Measurements from ENCODE around the gene HNF4A. TPM values are rescaled to one million over a fixed set of nuclear protein-coding genes. Genes with fewer than 3 reads are reported as not detected.
A peak's percentile ranks its signal among the peaks of the same experiment; 100 is the strongest.

Gene HNF4A
- total and polyA plus RNA-seq, 2 of the 13 experiments (the other 11 are each of a cell fraction or from before 2014, with no cell fraction given): 80.9 to 169 TPM

GRCh38 chr20:44310664-44311639, 44.5 kb upstream of the HNF4A start, which contains the start of gene FITM2 (continued):
- TF ChIP-seq JUND (CRISPR knock-in tag; IDR thresholded peaks at IDR 0.05) (no peak; the same call in 1 of the 2 replicates), ZBTB3 (CRISPR knock-in tag; IDR thresholded peaks at IDR 0.05; ENCODE audit: borderline replicate concordance, low read depth) (no peak), AHR (CRISPR knock-in tag; IDR thresholded peaks at IDR 0.05) (peak; percentile 97), ZMYM4 (CRISPR knock-in tag; IDR thresholded peaks at IDR 0.05) (peak; percentile 99), NCOA1 (CRISPR knock-in tag; IDR thresholded peaks at IDR 0.05) (peak; percentile 77; the same call in 1 of the 2 replicates), FOXK1 (CRISPR knock-in tag; IDR thresholded peaks at IDR 0.05; ENCODE audit: borderline replicate concordance, low read depth) (peak; percentile 95), ARID5B (CRISPR knock-in tag; IDR thresholded peaks at IDR 0.05) (peak; percentile 89), HOXA3 (CRISPR knock-in tag; IDR thresholded peaks at IDR 0.05) (peak; percentile 95), HDAC1 (CRISPR knock-in tag; IDR thresholded peaks at IDR 0.05) (peak; percentile 95), NFYC (CRISPR knock-in tag; IDR thresholded peaks at IDR 0.05) (peak; percentile 62), NR2F6 (IDR thresholded peaks at IDR 0.05) (no peak), NR2F6 (CRISPR knock-in tag; IDR thresholded peaks at IDR 0.05) (peak; percentile 76), TGIF2 (CRISPR knock-in tag; IDR thresholded peaks at IDR 0.05) (peak; percentile 90), RNF2 (conservative IDR thresholded peaks at IDR 0.05; ENCODE audit: low read depth) (peak; percentile 95), XRCC5 (optimal IDR thresholded peaks at IDR 0.05; ENCODE audit: low read length) (peak; percentile 99), ZNF235 (CRISPR knock-in tag; IDR thresholded peaks at IDR 0.05; ENCODE audit: borderline replicate concordance) (peak; percentile 93; the same call in 1 of the 2 replicates), TCF7 (IDR thresholded peaks at IDR 0.05; ENCODE audit: low read depth) (no peak), ZKSCAN8 (CRISPR knock-in tag; IDR thresholded peaks at IDR 0.05; ENCODE audit: borderline replicate concordance) (peak; percentile 94; the same call in 1 of the 2 replicates), CBX2 (IDR thresholded peaks at IDR 0.05; ENCODE audit: low read depth, low read length) (no peak), CBX2 (CRISPR knock-in tag; IDR thresholded peaks at IDR 0.05; ENCODE audit: low read depth) (peak; percentile 64), ZFP36 (IDR thresholded peaks at IDR 0.05; ENCODE audit: borderline replicate concordance, low read depth, low read length, partially characterized antibody) (peak; percentile 33), CERS6 (CRISPR knock-in tag; IDR thresholded peaks at IDR 0.05) (peak; percentile 46; the same call in 1 of the 2 replicates), ZEB1 (IDR thresholded peaks at IDR 0.05; ENCODE audit: insufficient replicate concordance, low read depth) (no peak), ZNF598 (CRISPR knock-in tag; IDR thresholded peaks at IDR 0.05; ENCODE audit: borderline replicate concordance) (peak; percentile 93; the same call in 1 of the 2 replicates), MEIS1 (CRISPR knock-in tag; IDR thresholded peaks at IDR 0.05; ENCODE audit: borderline replicate concordance) (peak; percentile 98), ZNF546 (CRISPR knock-in tag; conservative IDR thresholded peaks at IDR 0.05) (no peak), NR1H2 (CRISPR knock-in tag; IDR thresholded peaks at IDR 0.05; ENCODE audit: borderline replicate concordance, low read depth) (no peak), PLRG1 (conservative IDR thresholded peaks at IDR 0.05) (no peak)
